NOMO-1 treated with DMSO at 0.1 percent for 48 hours (cell line): Measurements from ENCODE around the gene NOP16.
"Not testable (repeated sequence)": the region's sequence is repeated elsewhere in the genome, so short reads cannot be mapped to it uniquely, and the experiment has no call there.

Experiments
- DNase-seq: peaks from one replicate; lab custom pipeline; 2025; ENCODE audit not compliant: unreplicated experiment; lab: John Stamatoyannopoulos, UW

NOP16 gene

GRCh38 chr5:176409765-176410164 is 21.4 kb upstream of the NOP16 start:
- DNase-seq, result no peak

DNA sequence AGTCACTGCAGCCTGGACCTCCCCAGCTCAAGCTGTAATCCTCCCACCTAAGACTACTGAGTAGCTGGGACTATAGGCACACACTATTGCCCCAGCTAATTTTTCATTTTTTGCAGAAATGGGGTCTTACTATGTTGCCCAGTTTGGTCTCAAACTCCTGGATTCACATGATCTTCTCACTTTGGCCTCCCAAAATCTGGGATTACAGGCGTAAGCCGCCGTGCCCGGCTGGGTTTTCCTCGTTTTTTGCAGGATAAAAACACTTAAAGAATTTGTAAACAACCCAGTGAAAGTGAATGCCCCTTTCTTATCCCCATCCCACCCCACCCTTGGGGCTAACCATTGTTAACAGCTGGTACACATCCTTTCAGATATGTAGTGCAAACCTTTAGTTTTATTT is 20.2 kb upstream of the NOP16 start:
- DNase-seq, result no peak

- DNase-seq, result not testable (repeated sequence)
These were observed 19.8 kb upstream of the NOP16 start for GRCh38 chr5:176408252-176408573.

DNA sequence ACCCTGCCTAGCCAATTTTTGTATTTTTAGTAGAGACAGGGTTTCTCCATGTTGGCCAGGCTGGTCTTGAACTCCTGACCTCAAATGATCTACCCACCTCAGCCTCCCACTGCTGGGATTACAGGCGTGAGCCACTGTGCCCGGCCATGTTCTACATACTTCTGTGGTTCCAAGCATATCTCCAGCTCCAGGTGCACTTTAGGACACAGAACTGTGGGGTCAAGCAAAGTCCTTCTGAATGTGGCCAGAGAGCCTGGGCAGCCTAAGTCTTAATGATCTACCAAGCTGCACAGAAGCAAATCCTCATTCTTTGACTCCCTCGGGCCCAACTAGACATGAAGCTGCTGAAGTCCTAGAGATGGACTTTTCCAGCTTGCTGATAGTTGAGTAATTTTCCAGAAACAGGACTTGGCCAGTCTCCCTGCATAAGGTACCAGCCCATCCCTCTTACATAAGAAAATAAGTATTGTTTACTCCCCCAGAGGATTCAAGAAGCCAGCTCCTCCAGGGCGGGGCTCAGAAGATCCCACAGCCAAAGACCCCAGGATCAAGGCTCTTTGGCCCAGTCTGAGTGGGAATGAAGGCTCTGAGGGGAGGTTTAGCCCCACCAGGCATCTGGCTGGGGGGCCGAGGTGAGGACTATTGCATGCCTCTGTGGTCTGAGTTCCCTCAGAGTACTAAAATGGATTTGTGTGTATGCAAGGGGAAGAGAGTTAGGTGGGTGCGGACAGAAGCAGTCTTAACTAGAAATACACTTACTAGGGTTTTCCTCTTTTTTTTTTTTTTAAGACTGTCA is 19.3 kb upstream of the NOP16 start:
- DNase-seq, result no peak

GRCh38 chr5:176406436-176407052 is 18.1 kb upstream of the NOP16 start:
- no peak for DNase-seq

DNA sequence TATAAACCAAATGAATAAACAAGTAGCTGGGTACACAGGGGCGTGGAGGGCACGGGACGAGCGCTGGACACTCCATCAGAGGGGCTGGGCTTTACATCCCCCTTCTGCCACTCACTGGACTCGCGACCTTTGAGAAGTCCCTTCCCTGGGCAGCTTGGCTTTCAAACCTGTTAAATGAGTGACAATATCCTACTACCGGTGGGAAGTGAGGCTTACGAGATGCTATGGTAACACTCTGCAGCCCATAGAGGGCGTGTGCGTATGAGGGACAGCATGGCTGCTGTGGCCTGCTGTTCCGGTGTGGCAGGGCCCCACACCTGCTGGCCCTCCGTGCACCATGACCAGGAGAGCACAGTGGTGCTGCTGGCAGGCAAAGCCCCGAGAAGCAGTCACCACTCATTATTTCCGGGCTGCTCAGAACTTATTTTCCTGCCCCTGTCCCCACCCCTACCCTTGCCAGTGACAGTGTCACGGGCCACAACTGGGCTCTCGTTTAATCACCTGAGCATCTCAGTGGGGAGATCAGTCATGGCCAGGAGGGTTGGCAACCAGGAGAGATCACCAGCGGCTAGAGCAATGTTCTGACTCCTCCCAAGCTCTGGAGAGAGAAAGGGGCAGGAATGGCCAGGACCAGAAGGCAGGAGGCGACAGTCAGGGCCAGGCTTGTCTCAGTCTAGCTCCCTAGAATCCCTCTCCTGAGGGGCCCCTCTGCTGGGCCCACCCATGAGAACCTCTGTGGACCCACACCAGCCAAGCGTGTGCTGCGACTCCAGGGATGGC is 17.4 kb upstream of the NOP16 start:
- no peak for DNase-seq

DNA sequence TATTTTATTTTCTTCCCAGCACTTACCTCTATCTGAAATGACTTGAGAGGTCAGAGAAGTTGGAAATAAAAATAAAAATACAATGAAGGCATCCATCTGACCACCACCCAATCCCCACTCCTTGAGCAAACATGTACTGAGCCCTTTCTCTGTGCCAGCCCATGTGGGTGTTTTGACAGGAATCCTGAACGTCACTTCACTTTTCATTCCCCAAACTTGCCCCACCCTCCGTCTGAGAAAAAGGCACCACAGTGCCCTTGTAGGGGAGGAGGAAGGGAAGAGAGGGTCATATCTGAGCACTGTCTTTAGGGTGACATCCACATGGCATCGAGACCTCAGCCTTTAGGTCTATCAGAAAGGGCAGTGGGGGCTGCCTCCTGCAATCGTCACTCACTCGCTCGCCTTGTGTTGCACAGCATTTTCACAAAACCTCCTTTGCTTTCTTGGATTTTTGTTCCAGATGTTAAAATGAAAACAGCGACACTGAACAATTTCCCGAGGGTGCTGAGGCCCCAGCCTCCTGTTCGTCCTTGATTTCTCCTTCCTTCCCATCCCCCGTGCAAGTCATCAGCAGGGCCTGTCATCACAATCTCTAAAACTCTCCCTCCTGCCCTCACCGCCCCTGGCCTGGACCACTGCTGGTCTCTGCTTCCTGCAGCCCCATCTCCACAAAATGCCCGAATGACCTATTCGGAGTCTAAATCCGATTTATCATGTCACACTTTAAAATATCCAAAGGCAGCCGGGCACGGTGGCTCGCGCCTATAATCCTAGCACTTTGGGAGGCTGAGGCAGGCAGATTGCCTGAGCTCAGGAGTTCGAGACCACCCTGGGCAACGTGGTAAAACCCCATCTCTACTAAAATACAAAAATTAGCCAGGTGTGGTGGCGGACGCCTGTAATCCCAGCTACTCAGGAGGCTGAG is 13.1 kb upstream of the NOP16 start:
- no peak for DNase-seq

- DNase-seq, result no peak
These were observed 12.2 kb upstream of the NOP16 start for GRCh38 chr5:176400382-176401156.

DNA sequence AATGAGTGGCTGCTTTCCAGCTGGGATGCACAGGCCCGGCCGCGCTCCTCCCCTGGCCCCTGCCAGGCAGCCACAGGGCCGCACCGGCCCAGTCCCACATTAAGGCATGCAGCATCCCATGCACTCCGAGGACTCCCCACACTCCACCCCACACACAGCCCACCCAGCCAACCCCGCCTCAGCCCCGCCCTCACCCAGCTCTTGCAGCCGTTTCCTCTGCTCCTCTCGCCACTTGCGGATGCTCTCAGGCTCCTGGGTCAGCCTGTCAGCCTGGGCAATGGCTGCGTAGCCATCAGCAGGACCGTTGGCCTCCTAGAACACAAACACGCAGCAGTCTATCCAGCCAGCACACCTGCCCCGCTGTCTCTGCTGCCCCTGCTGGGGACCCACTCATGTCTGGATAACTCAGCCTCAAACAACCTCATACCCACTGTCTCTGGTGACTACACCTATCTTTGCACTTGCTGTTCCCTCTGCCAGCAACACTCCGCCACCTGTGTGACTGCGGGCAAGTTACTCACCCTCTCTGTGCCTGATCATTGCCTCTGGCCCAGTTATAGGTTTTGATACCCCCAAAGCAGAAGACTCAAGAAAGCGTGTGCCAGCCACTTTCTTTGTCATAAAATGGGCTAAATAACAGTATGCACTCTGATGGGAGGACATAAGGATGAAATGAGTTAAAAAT is 9.5 kb upstream of the NOP16 start:
- no peak for DNase-seq

- DNase-seq, result no peak
These were observed 7.9 kb upstream of the NOP16 start for GRCh38 chr5:176396330-176396729.

DNA sequence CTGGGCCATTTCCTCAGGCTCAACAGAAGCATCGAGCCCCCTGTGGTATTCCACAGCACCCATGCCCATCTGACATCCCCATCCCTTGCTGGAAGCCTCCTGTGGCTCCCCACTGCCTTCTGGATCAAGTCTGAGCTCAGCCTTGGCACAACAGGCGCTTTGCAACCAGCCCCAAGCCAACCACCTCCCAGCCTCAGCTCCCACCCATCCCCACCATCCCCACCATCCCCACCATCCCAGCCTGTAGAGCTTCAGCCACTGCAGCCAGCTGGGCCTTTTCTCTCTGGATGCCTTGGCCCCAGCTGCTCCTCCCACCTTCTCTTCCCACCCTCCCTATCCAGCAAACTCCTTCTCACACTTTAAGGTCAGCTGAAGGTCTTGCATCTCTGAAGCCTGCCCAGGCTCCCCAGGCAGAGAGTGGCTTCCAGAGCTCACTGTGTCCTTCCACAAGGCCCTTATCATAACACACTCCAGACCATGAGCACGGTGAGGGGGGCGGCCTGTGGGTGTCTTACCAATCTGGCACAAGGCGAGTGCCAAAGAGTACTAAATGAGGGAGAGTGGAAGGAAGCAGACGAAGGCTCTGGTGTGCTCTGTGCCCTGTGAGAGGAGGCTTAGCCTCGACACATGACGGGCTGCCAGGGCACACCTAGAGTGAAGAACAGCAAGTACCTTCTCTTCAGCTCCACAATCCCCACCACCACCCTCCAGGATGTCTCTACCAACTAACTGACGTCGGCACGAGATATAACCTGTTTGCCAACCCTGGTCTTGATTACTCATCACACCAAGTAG is 6.7 kb upstream of the NOP16 start:
- DNase-seq, result no peak

DNA sequence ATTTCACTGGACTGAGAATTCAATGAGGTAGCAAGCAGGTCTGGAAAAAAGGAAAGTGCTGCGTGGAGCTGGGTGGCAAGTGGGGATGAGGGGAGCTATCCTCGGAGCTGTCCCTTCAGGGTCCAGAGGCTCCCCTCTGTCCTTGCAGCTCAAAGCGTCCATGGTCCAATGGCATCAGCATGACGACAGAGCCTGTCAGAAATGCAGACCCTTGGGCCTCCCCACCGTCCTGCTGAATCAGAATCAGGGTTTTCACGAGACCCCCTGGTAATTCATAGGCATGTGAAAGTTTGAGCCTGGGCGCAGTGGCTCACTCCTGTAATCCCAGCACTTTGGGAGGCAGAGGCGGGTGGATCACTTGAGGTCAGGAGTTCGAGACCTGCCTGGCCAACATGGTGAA is 5.7 kb upstream of the NOP16 start:
- DNase-seq, result no peak

DNA sequence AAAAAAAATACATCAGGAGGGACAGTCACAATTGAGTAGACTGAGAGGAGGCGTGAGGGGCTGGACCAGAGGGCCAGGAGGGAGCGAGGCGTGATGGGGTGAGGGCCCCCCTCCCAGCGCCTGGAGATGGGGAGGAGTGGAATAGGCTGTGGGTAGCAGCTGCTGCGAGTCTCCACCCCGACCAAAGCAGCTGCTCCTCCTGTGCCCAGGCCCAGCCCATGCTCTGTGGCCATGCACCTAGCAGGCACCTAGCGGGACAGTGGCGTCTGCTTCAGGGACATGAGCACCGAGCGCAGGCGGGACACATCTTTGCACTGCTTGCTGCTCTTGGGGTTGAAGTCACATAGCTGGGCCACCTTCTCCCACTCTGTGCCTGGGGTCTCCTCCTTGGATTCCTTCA is 4.1 kb upstream of the NOP16 start:
- DNase-seq, result no peak

- peak; percentile 10 for DNase-seq
These were observed 3.6 kb upstream of the NOP16 start for GRCh38 chr5:176391999-176392398.

GRCh38 chr5:176391479-176391878 is 3.1 kb upstream of the NOP16 start:
- no peak for DNase-seq

DNA sequence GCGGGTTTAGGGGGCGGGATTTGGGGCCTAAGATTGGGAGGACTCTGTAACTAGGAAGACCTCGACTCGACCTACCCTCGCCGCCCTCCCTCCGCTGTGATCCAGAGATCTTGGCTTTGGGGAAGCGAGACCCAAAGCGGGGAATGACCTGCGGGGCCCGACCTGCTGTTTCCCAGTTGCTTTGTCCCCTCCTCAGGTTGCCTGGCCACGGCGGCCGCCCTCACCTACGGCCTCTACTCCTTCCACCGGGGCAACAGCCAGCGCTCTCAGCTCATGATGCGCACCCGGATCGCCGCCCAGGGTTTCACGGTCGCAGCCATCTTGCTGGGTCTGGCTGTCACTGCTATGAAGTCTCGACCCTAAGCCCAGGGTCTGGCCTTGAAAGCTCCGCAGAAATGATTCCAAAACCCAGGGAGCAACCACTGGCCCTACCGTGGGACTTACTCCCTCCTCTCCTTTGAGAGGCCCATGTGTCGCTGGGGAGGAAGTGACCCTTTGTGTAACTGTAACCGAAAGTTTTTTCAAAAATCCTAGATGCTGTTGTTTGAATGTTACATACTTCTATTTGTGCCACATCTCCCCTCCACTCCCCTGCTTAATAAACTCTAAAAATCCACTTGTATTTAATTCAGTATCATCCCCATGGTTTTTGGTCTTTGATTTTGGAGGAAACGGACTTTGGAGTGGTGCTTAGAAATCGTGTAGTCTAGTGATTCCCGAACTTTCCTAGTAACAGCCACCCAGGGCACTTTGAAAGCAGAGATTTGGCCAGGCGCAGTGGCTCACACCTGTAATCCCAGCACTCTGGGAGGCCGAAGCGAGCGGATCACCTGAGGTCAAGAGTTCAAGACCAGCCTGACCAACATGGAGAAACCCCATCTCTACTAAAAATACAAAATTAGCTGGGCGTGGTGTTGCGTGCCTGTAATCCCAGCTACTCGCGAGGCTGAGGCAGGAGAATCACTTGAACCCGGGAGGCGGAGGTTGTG is 1.0 kb upstream of the NOP16 start:
- DNase-seq, result peak; percentile 50

- DNase-seq, result peak; percentile 23
These were observed 375 bp downstream of the NOP16 start for GRCh38 chr5:176388003-176388443.
